NCI-H446 (cell line): ENCODE data around the gene CDC42BPA.
"Not testable (repeated sequence)": the region's sequence is repeated elsewhere in the genome, so short reads cannot be mapped to it uniquely, and the experiment has no call there.

Experiments
- DNase-seq, 2 experiments: peaks; one replicate each; lab custom pipeline; 2025; lab: John Stamatoyannopoulos, UW

The CDC42BPA gene

GRCh38 chr1:227066999-227067398 is 251.3 kb downstream of the CDC42BPA start:
- no peak for DNase-seq

GRCh38 chr1:227065311-227065710 is 253.0 kb downstream of the CDC42BPA start:
- no peak for DNase-seq

- no peak for DNase-seq
Observed at GRCh38 chr1:227062306-227062705, 256.0 kb downstream of the CDC42BPA start.

- no peak for DNase-seq
Observed at GRCh38 chr1:227059076-227059475, 259.2 kb downstream of the CDC42BPA start.

GRCh38 chr1:227058321-227058751 is 260.0 kb downstream of the CDC42BPA start:
- DNase-seq: no peak

- DNase-seq: no peak
Observed at GRCh38 chr1:227049253-227049652, 269.0 kb downstream of the CDC42BPA start.

- no peak for DNase-seq
Observed at GRCh38 chr1:227043755-227044154, 274.5 kb downstream of the CDC42BPA start.

GRCh38 chr1:227042292-227042691 is 276.0 kb downstream of the CDC42BPA start:
- DNase-seq: no peak

- no peak for DNase-seq
Observed at GRCh38 chr1:227038401-227038800, 279.9 kb downstream of the CDC42BPA start.

- DNase-seq: no peak
Observed at GRCh38 chr1:227037121-227037520, 281.2 kb downstream of the CDC42BPA start.

- DNase-seq: no peak
Observed at GRCh38 chr1:227035316-227035715, 283.0 kb downstream of the CDC42BPA start.

- DNase-seq: no peak
Observed at GRCh38 chr1:227033880-227034279, 284.4 kb downstream of the CDC42BPA start.

- DNase-seq: no peak
Observed at GRCh38 chr1:227032396-227032795, 285.9 kb downstream of the CDC42BPA start.

GRCh38 chr1:227016990-227017389 is 301.3 kb downstream of the CDC42BPA start:
- DNase-seq: no peak

GRCh38 chr1:227010645-227011044 is 307.6 kb downstream of the CDC42BPA start:
- DNase-seq: no peak

- DNase-seq: no peak
Observed at GRCh38 chr1:227009937-227010336, 308.4 kb downstream of the CDC42BPA start.

- no peak for DNase-seq
Observed at GRCh38 chr1:227006226-227006796, 312.0 kb downstream of the CDC42BPA start.

GRCh38 chr1:227004796-227005195 is 313.5 kb downstream of the CDC42BPA start:
- DNase-seq: no peak

- DNase-seq: no peak
Observed at GRCh38 chr1:227003165-227003564, 315.1 kb downstream of the CDC42BPA start.

GRCh38 chr1:227002531-227003049 is 315.7 kb downstream of the CDC42BPA start:
- DNase-seq: no peak

- DNase-seq: not testable (repeated sequence)
Observed at GRCh38 chr1:226999579-226999978, 318.7 kb downstream of the CDC42BPA start.

GRCh38 chr1:226995365-226996332 is 322.6 kb downstream of the CDC42BPA start:
- DNase-seq: no peak
